Inferior parietal cortex (tissue), 1 donor: Measurements from ENCODE around the gene COX17.

Experiments
- DNase-seq: peaks from one replicate; pipeline ENCODE4 v3.0.0-alpha.2; 2016; ENCODE audit errors: extremely low spot score

The COX17 gene

DNA sequence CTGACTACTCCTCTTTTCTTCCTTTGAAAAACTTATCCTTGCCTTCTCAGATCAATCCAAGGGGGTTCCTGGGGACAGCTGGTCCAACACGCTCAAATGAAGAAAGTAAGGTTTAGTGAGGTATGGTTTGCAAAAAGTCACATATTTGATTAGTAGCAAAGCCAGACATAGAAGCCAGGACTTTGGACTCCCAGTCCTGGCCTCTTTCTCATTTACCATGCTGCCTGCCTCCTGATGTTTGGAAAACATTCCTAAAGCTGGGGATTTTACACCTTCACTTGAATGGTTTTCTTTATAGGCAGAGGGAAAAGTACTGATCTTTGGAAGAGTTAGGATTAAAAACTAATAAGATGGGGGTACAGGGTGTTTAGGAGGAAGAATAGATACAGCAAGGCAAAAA lies 31.4 kb downstream of the COX17 start:
- no peak for DNase-seq

DNA sequence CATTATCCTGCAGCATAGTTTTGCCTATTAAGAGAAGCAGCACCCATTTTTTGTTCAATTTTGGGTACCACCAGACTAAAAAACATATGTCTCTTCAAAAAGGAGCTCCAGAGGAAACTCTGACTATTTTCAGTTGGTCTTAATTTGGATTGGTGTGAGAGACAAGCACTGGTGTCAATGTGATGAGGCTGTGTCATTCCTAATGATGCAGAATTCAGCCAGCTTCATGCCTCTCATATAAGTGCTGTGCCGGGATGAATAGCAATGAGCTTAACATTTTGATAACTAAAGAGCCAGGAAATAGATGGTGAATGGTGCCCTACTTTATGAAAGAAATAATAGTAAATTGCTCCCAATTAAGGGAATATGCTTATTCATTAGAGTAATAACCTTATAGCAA lies 32.7 kb downstream of the COX17 start:
- DNase-seq = no peak

DNA sequence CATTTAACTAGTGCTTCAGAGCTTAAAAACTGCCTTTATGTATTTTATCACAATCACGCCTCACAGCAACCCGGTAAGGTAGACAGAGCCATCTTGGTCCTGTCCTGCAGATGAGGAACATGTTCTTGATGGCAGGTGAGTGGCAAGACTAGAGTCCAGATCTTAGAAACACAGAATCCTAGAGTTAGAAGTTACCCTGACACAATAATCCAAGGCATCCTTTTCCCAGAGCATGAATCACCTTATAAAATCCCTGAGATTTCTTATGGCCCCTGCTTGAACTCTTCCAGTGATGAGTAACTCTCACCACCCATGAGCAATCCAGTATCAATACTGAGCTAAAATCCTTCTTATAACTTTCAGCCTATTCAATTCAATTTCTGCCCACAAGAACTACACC lies 33.7 kb downstream of the COX17 start:
- no peak for DNase-seq

DNA sequence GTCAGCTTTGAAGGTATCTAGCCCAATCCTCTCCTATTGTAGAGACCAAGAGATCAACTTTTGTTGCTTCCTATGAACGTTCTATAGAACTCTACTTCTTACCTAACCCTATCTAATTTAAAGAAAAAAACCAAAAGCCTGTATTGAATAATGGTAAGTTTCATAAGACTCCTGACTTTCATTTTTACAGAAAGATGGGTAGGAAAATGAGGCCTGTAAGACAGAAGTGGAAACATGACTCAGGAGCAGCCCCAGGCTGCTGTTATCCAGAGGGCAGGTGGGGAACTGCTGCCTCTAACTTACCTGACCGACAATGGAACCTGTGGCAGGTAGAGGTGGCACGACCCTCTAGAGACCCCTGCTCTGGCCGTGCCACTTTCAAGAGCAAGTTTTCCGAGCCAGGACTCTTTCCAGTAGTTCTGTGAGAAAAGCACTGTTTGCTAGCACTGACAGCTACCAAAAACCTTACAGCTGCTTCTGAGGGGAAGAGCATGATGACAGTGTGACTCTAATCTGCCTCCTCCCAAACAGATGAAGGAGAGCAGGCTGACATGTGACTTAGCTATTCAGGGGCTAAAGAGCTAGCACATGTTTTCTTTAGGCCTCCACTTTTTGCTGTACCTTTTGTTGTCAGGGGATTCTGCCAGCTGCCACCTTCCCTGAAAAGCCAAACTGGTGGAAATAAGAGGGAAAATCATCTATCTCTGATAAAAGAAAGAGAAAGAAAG lies 34.3 kb downstream of the COX17 start:
- DNase-seq = no peak

DNA sequence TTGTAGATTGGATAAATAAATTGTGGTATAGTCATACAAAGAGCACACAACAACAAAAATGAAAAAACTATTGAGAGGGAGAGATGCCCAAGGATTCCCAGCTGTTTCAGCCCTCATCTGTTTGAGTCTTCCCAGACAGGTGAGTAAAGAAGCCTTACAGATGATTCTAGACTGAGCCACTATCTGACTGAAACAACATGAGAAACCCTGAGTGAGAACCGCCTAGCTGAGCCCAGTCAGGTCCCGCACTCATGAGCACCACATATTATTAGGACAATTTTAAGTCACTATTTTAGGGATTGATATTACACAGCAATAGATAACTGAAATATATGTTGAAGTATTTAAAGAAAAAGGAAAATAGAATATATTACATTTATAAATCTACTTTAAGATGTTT lies 35.8 kb downstream of the COX17 start:
- no peak for DNase-seq

DNA sequence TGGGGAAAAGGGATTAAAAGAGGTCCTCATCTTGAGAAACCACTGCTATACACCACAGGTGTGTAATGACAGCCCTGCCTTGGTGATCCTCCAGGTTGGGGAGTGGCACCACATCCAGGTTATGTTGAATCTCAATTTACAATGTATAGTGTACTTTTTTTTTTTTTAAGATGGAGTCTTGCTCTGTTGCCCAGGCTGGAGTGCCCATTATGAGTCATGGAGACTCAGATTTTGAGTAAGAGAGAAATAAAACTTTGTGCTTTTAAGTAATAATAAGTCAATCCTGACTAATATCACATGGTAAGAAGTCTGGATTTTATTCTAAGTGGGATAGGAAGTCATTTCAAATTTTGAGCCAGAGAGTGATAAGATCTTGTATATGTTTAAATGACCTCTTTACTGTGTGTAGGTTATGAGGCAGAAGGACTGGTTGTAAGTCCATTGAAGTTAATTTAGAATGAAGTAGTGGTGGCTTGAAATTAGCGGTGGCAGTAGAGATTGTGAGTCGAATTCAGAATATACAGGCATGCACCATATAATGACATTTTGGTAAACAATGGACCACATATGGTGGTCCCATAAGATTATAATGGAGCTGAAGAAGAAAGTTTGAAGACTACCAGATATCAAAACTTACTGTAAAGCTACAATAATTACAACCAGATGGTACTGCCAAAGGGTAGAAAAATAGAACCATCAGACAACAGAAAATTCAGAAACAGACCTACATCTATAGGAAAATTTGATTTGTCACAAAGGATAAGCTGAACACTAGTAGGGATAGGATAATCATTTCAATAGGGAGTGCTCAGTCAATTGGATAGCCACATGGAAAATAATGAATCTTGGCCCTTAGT lies 37.5 kb downstream of the COX17 start:
- DNase-seq = no peak

DNA sequence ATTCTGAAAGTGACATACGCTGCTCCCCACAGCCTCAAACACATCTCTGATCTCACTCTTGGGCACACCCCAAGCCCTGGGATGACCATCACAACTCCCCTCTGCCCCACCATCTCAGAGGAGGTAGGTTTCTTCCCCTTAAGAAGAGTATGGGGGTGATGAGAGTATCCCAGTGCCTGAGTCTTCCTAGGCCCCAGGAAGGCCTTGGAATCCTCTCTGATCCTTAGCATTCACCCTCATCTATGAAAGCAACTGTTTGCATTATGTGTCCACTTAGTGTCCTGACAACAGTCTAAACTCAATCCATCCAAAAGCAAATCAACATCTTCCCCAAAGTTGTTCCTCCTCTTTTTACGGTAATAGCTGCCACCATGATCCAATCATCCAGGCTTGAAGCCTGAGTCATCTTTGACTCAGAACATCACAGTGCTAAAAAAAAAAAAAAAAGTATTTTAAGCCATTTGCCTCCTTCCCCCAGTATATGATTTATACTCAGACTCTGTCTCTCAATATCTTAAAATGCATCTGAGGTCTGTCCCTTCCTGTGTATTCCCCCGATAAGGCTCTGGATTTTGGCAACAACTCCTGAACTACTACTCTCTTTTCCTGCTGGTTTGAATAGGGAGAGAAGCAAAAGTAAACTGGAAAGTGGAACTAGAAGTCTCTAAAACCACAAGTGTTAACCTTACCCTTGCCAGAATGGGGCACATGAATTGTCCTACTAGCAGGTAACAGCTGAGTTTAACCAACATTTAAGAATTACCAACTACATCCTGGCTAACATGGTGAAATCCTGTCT lies 39.3 kb downstream of the COX17 start:
- DNase-seq = no peak

DNA sequence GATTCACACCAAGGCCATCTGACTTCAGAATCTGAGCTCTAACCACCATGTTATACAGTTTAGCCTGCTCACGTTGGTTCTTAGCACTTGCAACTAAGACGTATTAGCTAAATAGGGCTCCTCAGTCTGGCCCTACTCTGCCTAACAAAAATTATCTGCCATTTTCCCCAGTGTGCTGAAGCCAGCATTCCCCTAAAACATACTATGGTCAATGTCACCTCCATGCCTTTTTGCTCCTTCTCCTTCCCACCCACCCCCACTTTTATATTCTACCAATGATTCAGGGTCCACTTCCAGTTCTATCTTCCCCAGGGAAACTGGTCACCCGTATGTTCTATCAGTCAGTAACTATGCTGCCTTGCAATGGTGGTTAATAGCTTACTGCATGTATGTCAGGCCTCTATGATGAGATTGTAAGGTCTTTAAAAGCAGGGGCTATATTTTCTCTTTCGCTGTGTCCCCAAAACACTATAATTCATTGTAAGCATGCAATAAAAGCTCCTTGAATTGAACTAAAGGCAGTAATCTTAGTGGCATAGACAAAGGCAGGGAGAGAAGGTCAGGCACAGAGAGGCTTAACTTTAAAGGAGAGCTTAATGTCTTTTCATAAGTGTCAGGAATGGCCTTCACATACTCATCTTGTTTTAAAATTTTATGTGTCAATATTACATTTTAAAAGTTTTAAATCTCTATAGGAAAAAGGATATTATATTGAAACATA lies 40.2 kb downstream of the COX17 start:
- no peak for DNase-seq

DNA sequence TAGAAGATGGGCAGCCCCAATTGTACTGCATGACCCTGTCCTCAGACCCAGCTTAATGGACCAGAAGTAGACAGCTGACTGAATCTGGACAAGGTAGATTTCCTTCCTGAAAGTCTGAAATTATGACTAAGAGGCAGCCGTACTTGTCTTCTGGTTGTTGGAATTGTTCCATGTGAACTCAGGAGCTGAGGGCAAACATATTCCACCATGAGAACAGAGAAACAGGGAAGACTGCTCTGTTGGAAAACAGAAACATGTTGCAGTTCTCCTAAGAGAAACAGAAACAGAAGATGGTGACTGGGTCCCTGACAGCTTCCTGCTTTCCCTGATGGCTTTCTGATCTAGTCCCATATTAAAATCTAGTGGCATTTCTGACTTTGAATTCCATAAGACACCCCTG lies 41.0 kb downstream of the COX17 start:
- no peak for DNase-seq

DNA sequence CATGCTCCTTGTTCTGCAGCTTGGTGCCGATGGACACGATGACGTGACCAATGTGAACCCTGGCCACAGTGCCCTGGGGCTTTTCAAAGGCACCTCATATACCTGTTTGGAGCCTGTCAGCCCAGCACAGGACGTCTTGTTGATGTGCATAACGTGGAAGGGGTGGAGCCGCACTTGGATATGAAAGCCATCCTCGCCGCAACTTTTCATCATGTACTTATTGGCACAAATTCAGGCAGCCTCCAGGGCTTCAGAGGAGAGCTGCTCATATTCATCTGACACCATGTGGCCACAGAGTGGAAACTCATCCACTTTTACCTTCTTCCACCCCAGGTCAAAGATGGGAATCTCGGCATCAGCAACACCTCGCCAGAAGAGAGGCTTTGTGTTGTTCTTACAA lies 41.5 kb downstream of the COX17 start:
- DNase-seq = no peak

DNA sequence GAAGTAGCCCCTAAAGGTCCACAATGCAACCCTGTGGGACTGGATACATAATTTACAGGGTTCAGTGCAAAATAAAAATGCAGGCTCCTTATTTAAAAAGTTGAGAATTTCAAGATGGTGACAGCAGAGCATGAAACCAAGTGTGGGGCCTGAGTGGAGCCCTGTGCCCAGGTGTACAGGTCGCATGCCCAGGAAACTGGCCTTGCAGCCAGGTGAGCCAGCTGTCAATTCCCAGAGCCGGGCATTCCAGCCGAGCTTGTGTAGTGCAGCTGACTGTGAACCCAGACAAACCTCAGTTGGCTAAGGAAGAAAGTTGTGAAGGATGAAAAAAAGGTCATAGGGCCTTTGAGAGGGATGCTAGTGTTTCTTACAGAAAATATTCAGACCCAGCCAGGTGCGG lies 44.4 kb downstream of the COX17 start:
- DNase-seq = no peak

DNA sequence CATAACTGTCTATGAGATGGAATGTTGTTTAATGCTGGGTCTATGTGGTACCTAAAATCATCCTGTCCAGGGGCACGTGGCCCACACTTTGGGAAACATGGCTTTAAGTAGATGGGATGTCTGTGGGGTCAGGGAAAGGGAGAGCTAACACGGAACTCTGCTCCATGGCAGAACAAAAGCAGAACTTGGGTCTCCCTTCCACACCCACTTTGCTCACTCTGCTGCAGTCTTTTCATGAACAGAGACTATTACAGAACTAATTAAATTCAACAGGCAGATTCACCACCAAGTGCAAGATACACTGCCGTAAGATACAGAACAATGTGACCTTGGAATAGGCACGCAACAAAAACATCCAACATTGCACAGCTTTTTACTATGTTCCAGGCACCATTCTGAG lies 45.0 kb downstream of the COX17 start:
- DNase-seq = no peak

DNA sequence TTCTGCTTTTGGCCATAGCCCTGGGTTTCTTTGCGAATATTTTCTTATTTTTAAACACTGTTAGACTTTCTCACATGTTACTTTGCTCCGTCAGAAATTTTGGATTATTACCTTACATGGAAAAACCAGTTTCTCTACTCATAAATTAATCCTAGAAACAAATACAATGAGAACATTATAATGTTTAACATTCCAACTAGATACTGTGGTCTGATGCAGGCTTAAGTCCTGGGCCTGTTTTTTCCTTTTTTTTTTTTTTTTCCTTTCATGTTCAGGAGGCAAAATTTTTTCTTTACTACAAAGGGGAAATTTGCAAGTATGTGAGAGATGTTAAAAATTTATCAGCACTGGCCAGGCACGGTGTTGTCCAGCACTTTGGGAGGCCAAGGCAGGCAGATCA lies 45.7 kb downstream of the COX17 start:
- DNase-seq = no peak

DNA sequence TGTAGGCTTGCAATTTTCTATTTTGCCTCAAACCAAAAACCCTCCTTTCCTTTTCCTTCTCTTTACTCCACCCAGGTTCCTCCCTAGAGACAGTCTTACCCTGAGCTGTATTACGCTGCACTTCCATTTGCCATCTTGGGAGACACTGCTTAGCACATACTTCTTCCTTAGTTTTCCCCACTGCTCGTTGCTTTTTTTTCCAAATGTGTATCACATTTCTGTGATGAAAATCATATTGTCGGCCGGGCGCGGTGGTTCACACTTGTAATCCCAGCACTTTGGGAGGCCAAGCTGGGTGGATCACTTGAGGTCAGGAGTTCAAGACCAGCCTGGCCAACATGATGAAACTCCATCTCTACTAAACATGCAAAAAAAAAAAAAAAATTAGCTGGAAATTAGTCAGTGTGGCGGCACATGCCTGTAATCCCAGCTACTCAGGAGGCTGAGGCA lies 46.3 kb downstream of the COX17 start:
- DNase-seq = no peak

DNA sequence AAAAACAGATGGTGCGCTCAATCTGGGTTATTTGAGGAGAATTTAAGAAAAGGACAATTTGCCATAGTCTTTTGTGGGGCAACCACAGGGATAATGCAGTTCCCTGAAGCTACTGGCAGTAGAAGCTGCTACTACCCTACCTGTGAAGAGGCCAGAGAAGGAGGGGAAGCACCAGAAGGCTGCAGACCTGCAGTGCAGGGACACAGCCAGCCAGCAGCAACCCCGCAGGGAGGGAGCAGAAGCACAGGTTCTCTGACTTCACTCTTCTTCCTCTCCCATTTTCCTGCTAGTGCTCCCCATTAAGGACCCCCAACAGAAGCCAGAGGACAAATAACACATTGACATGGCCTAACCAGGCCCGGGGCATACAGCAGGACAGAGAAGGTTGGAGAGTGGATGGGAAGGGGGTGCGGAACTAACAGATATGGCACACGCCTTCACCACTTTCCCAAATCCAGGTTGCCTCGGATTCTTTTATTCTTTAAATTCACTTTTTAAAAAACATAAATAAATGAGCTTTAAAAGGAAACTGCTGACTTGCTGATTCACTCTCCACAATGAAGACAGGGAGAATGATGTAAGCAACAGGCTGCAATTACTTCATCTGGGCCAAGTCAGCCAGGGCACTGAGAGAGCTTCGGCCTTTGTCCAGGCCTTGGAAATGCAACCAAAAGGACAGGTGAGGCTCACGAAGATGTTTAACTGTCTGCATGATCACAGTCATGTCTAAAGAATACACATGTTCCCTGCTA lies 46.9 kb downstream of the COX17 start:
- no peak for DNase-seq

DNA sequence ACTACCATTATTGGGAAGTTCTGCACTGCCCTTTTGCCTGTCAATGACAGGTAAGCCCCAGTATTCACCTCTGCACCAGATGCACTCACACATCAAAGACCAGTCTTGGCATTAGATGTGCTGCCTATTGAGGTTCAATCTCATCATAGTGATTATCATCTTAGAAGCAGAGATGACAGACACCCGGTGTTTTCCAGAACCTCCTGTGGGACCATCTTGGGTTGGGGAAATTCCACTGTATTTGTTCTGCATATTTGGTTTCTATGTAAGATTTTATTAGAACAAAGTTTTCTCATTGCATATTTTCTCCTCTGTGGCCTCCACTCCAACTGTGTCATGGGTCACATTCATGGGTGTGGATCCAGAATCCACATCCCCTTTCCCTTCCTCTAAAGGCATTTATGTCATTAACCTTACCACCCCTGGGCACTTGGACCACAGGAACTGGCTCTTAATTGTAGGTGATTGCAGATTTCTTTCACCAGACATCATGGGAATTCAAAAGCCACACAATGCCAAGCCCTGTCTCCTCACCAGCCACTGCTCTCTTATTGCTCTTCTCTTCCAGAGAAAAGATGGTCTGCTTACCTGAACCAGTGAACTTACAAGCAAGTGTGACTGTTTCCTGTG lies 48.3 kb downstream of the COX17 start:
- no peak for DNase-seq

DNA sequence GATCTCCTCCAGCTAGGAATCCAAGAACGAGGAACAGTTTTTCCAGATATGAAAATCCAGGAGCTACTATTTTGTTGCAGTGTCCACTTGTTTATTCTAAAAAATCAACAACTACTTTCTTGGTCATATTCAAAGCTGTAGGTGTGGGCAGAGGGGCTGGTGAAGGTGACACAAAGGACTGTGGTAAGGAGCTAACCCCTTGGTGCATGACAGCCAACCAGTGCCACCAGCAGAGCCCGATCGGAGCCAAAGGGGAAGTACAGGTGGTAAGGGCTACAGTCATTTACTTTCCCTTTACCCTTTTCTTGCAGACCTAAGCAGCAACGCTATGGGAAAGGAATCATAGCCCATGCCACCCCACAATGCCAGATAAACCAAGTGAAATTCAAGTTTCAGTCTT lies 48.8 kb downstream of the COX17 start:
- DNase-seq = no peak

DNA sequence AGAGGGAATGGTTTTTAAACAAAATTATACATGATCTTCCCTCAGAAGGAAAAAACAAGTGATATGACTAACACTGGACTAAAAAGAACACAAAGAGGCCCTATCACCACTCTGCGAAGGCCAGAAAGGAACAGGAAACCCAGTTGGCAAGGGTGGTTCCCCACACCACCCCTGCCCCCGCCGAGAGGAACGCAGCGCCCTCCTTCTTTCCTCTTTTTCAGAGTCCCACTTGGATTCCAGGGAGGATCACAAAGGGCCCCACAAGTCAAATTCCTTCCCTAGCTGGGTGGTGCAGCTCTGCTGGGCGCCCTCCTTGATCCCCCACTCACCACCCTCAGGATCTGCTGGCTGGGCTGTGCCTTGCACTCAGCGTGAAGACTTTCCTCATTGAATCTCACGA lies 49.7 kb downstream of the COX17 start:
- DNase-seq = no peak

DNA sequence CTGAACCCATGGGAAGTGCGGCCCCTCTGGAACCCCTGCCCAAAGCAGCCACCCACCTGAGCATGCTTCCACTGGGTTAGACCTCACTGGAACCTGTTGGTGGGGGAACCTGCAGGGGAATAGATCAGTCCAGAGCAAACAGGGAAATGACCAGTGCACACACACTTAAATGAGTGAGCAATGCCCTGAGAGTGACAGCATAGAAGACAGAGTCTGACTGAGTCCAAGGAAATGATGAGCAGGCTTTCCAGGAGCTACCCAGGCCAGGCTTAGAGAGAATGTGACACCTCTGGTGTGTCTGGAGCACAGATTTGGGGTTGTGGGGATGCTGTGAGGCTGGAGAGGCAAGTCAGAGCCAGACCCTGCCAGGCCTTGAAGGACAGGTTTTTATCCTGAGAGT lies 51.0 kb downstream of the COX17 start:
- no peak for DNase-seq

DNA sequence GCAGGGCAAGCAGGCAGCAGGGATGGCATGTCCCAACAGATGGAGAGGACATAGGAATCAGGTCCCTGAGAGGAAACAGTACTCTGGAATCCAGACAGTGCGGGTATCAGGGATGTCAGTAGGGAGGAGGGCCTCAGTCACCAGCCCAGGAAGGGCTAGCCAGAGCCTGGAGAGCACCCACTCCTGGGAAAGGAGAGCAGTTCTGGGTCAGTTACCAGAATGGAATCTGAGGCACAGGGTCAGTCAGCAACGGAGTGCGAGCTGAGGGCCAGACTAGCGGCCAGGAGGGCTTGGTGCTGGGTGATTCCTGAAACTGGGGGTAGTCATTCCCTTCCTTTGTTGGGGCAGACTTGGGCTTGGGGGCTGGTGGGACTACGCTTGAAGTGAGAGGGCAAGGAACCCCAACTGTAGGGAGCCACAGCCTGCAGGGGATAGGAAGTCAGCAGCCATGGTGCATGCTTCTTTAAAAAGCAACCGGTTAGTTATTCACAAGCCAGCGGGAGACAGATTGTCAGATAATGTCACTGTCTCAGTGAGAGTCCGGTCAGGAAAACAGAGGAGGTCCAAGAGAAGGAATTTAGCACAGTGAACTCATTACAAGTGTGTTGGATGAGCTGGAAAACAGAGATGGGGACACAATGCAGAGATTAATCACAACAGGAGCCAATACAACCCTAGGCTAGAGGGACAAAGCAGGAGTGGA lies 51.6 kb downstream of the COX17 start:
- no peak for DNase-seq
